NCI-H1105 (cell line): ENCODE measurements around the gene BANF1.
"Not testable (repeated sequence)": the region's sequence is repeated elsewhere in the genome, so short reads cannot be mapped to it uniquely, and the experiment has no call there.

Source experiments
- DNase-seq: peaks from one replicate; lab custom pipeline; 2025; lab: John Stamatoyannopoulos, UW

The BANF1 gene

GRCh38 chr11:65978391-65979238, 23.7 kb upstream of the BANF1 start:
- DNase-seq = no peak

GRCh38 chr11:65979261-65979759, 23.0 kb upstream of the BANF1 start:
- no peak for DNase-seq

DNA sequence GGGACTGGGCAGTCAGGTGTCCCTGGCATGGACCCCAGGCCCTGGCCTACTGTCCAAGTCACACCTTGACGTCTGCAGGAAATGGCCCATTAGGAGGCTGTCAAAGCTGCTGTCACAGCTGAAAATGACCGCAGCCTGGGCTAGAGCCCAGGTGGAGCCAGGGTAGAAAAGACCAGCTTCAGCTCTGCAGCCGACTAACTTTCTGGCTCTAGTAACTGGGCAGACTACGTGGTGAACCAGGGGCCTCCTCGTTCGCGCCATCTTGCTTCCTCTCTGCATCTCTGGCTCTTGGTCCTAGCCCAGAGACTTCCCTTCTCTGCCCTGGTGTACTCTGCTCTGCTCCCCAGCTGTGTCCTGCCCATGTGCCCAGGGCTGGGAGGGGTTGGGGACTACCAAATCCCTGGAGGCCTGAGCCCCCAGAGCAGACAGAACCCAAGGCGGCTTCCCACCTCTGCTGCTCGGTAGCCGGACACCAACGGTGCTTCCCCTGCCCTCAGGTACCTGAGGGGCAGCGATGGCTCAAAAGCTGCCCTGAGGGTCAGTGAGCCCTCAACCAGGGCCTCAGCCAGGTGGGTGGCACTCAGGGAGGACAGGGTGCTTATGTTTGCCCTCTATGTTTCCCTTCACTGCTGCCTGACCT, 21.1 kb upstream of the BANF1 start:
- DNase-seq = no peak

GRCh38 chr11:65981972-65982823, 20.1 kb upstream of the BANF1 start:
- DNase-seq = no peak

DNA sequence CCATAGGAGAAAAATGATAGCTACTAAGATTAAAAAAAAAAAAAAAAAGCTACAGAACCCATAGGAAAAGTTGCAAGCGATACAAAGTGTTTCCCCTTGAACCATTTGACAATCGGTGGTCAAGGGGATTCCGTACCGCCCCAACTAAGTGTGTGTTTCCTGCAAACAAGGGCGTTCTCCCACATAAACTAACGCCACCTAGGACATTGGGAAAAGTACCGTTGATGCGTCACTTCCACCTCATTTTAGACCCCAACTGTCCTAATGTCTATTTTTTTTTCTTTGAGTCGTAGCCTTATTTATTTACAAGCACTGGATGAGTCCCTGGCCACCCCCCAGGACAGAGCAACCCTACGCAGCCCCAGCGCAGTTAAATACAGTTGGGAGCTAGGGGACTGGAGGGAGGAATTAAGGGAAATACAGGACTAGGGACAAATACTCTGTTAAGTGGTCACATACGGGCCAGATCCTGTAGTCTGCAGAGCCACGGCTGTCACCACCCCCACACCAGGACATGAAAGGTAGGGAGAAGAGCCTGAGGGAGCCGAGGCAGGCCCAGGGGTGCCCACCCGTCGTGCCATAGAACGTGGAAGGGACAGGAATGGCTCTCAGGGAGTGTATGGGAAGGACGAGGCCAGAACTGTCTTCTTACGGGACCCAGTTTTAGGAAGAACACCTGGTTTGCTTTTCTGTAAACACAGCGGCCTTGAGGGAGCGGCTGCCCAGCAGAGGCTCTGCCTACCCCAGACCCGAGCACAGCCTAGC, 19.3 kb upstream of the BANF1 start:
- no peak for DNase-seq

DNA sequence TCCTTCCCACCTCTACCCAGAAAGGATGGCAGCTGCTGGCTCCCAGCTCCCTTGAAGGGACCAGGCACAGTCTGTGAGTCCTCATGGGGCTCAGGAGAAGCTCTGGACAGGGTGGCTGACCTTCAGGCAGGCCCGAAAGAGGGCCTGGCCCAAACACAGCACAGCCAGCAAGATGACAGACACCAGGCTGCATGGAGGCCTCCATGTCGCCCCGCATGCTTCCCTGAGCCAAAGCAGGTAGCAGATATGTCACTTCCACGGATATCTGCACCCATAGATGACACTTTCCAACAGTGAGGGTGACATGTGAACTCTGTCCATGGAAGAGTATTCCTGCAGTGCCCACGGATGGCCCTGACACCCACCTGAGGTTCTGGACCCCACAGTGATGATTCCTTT, 18.7 kb upstream of the BANF1 start:
- DNase-seq = no peak

GRCh38 chr11:65987336-65987735, 15.0 kb upstream of the BANF1 start:
- DNase-seq = no peak

DNA sequence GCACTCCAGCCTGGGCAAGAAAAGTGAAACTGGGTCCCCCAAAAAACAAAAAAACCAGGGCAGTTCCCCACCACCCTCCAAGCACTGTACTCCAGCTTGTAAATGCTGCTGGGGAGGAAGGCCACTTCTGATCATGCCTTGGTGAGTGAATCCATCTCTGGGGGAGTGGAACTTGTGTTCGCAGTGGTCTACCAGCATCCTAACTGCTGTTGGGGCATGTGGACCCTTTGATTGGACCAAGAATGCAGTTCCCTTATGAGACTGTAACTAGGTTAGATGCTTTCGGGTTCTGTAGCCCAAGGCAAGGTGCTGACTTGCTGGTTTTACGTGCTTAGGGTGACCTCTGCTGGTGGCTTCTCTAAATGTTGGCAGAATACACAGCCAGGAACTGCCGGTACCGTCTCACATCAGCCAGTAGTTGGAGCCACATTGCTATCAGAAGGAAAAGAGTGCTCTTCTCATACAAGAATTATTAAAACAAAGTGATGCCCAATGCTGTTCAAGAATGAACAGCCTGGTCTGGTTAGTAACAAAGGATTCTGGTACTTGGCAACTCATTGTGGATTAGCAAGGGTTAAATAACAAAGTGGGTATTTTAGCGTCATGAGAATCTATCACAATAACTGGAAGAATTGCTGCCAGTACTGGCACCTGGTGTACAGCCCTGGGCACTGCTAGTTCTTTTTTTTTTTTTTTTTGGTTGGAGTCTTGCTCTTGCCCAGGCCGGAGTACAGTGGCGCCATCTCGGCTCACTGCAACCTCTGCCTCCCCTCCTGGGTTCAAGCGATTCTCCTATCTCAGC, 13.3 kb upstream of the BANF1 start:
- peak; percentile 83 for DNase-seq

- DNase-seq = no peak
Measured at GRCh38 chr11:65992056-65992455, 10.2 kb upstream of the BANF1 start.

GRCh38 chr11:65997286-65997685, 5.0 kb upstream of the BANF1 start:
- no peak for DNase-seq

DNA sequence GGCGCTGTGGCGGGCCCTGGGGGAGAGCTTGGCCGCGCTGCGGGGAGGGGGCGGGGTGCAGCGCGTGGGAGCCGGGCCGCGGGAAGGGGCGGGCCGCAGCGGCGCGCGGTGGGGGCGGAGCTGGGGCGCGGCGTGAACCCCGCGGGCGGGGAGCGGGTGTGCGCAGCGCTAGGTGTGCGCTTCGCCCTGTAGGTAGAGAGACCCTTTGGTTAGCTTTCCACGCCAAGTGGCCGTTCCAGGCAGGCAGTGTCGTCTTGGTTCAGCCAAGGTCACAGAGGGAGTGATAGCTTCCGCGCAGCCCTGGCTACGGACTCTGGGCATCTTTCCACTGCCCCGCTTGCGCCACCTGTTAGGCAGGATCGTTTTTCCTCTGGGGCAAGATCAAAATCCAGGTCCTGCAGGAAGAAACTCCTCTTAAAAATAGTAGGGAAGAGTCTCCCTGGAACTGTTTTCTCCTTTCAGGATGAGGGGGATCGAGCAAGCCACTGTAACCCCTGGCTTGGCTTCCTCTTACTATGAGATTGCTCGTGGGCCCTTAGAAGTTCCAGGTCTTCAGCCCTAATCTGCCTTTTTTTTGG, 434 bp downstream of the BANF1 start:
- DNase-seq = no peak

- no peak for DNase-seq
Measured at GRCh38 chr11:66003291-66003690, 988 bp downstream of the BANF1 start.

GRCh38 chr11:66004186-66004585, 1.9 kb downstream of the BANF1 start:
- no peak for DNase-seq

- DNase-seq = no peak
Measured at GRCh38 chr11:66006134-66006890, 4.0 kb downstream of the BANF1 start.

GRCh38 chr11:66006891-66007176, 4.5 kb downstream of the BANF1 start:
- no peak for DNase-seq

DNA sequence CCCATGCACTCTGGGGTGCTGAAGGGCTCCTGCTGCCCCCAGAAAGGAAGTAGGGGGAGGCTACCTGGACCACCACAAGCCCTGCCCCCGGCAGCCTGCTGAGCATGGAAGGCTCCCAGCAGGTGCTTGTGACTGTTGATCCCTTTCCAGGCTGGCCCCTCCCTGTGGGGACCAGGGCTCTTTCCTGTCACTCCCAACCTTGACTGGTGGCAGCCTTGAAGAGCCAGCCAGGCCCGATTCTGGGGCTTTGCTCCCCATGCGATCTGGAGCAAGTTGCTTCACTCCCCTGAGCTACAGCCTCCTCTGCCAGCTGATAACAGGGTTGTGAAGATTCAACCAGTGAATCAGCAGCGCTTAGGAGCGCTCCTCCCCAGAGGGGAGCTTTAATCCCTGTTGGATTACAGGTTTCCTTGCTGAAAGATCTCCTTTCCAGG, 4.9 kb downstream of the BANF1 start:
- DNase-seq = no peak

GRCh38 chr11:66008095-66008467, 5.8 kb downstream of the BANF1 start:
- DNase-seq = no peak

- DNase-seq = no peak
Measured at GRCh38 chr11:66008468-66009101, 6.3 kb downstream of the BANF1 start.

DNA sequence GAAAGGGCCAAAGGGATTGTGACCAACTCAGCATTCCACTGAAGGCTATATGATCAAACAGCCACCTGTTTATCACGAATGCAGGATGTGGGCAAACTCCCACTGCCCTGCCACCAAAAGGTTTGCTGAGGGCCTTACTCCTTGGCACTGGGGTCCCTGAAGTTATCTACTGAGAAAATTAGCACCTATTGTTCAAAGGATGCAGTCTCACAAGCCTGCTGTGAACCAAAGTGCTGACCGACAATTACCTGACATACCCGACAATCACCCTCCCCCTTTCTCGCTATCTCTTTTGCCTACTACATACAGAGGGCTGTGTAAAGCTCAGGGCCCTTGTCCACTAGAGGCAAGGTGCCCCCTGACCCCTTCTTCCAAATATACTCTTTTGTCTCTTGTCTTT, 7.7 kb downstream of the BANF1 start:
- not testable (repeated sequence) for DNase-seq
